GM12874 (cell line): ENCODE measurements around the gene CCR5AS.
A peak's percentile ranks its signal among the peaks of the same experiment; 100 is the strongest.

Source experiments
- CTCF ChIP-seq: IDR thresholded peaks from 2 replicates; pipeline ENCODE4 v1.5.1; 2011; ENCODE audit warnings: low read depth, mild to moderate bottlenecking, control low read depth, low read length, moderate library complexity; ENCODE audit not compliant: insufficient read depth

Gene CCR5AS

GRCh38 chr3:46397111-46397510 lies 9.8 kb downstream of the CCR5AS start:
- no peak for TF ChIP-seq CTCF

GRCh38 chr3:46395766-46396530 lies 10.9 kb downstream of the CCR5AS start:
- no peak for TF ChIP-seq CTCF

- TF ChIP-seq CTCF = peak; percentile 17; the same call in 1 of the 2 replicates
Measured at GRCh38 chr3:46395210-46395661, 11.6 kb downstream of the CCR5AS start.

GRCh38 chr3:46393554-46394434 lies 13.1 kb downstream of the CCR5AS start:
- TF ChIP-seq CTCF = no peak

GRCh38 chr3:46393011-46393410 lies 13.9 kb downstream of the CCR5AS start:
- TF ChIP-seq CTCF = no peak

- no peak for TF ChIP-seq CTCF
Measured at GRCh38 chr3:46389306-46389705, 17.6 kb downstream of the CCR5AS start.

GRCh38 chr3:46386205-46386604 lies 20.7 kb downstream of the CCR5AS start:
- TF ChIP-seq CTCF = no peak
